ENCODE results near the gene SNX2.

GRCh38 chr5:122736086-122736845 is 38.6 kb upstream of the SNX2 start:
- no peak for TF ChIP-seq CTCF (IDR thresholded peaks at IDR 0.05)
- no peak for TF ChIP-seq EZH2 (IDR thresholded peaks at IDR 0.05; ENCODE audit: borderline replicate concordance, insufficient read depth, low read depth, low read length, poor library complexity, severe bottlenecking)

Data from B cell (primary cell).